ENCODE results near the gene HABP2.

GRCh38 chr10:113544392-113544791, 8.5 kb upstream of the HABP2 start:
- no peak for TF ChIP-seq EP300 (IDR thresholded peaks at IDR 0.05)
- no peak for TF ChIP-seq CTCF (IDR thresholded peaks at IDR 0.05)

Data from gastroesophageal sphincter (tissue), 3 donors.